Bronchial epithelial cell (primary cell): ENCODE measurements around the gene NRXN3. TPM values are rescaled to one million over a fixed set of nuclear protein-coding genes. Genes with fewer than 3 reads are reported as not detected.

ENCODE experiments used
- DNase-seq: peaks from one replicate; pipeline ENCODE4 v3.0.0-alpha.2; 2010; ENCODE audit warnings: low read depth
- FAIRE-seq: peaks from 2 replicates; lab custom pipeline; 2011; peaks lifted over from hg19 to GRCh38; lab: Jason Lieb, UNC
- H3K27me3 ChIP-seq: 2 replicates; pipeline ENCODE4 v1.5.1; 2011; ENCODE audit warnings: low read length; ENCODE audit not compliant: control insufficient read depth, insufficient read depth
- H3K36me3 ChIP-seq: 2 replicates; pipeline ENCODE4 v1.5.1; 2011; ENCODE audit warnings: low read length; ENCODE audit not compliant: control insufficient read depth, insufficient read depth
- H3K4me3 ChIP-seq: 2 replicates; pipeline ENCODE4 v1.5.1; 2011; ENCODE audit warnings: mild to moderate bottlenecking, low read depth, low read length, control low read depth
- total RNA-seq: library from RNA; depleted of rRNA; stranded (reverse); fragments of >200 nt; gene quantifications from 2 replicates; pipeline ENCODE4 v1.2.1, GENCODE V29; 2014
- TF ChIP-seq, protein P1 (sequence below): IDR thresholded peaks from 2 replicates; pipeline ENCODE4 v1.5.1; 2011; ENCODE audit warnings: mild to moderate bottlenecking, moderate library complexity, low read length, control low read depth, inconsistent platforms; ENCODE audit not compliant: insufficient read depth, severe bottlenecking

NRXN3 gene
- total RNA-seq, 1 donor from 2014 or later: under 0.01 TPM

DNA sequence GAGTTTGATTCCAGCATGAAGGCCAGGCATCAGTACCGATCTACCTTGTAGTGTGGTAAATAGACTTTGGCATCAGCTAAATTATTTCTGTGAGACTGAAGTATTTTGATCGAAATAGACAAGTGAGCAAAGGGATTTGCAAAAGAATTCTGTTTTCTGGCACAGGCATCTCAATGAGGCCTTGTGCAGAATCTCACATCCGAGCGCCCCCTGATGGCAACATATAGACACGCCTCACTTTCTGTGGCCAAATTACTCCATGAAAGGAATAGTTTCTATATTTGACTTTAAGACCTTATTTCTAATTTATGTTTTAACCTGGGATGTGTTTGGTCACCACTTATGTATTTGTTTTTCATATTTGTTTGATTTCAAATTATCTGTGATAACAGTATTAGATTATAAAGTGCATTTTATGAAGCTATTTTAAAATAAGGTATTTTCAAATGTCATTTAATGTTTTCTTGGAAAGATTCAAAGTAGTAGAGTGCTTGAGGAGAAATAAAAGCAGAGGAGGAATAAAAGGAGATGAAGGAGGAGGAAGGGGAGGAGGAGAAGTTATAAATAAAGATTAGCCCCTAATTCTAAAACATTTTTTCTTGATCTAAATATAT, 731.9 kb downstream of the NRXN3 start:
- FAIRE-seq: no peak

DNA sequence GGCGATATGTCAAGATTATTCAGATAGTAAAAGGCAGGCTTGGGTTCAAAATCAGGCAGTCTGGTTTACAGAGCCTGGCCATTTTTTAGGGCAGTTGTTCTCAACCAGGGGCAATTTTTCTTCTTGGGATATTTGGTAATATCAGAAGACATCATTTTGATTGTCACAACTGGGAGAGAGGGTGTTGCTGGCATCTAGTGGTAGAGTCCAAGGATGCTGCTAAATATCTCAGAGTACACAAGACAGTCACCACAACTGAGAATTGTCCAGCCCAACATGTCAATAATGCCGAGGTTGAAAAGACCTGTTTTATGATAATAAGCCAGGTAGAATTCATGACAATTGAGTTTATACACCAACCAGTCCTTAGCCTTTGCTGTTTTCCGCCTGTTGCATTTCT, 733.9 kb downstream of the NRXN3 start:
- TF ChIP-seq, protein P1, sequence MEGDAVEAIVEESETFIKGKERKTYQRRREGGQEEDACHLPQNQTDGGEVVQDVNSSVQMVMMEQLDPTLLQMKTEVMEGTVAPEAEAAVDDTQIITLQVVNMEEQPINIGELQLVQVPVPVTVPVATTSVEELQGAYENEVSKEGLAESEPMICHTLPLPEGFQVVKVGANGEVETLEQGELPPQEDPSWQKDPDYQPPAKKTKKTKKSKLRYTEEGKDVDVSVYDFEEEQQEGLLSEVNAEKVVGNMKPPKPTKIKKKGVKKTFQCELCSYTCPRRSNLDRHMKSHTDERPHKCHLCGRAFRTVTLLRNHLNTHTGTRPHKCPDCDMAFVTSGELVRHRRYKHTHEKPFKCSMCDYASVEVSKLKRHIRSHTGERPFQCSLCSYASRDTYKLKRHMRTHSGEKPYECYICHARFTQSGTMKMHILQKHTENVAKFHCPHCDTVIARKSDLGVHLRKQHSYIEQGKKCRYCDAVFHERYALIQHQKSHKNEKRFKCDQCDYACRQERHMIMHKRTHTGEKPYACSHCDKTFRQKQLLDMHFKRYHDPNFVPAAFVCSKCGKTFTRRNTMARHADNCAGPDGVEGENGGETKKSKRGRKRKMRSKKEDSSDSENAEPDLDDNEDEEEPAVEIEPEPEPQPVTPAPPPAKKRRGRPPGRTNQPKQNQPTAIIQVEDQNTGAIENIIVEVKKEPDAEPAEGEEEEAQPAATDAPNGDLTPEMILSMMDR: no peak
- FAIRE-seq: no peak
- no peaks in the 10 kb centered on the region for H3K36me3 ChIP-seq
- DNase-seq: no peak
- H3K27me3 ChIP-seq: peaks cover 1% of the 10 kb centered on the region
- H3K4me3 ChIP-seq: no peak overlapping the region

More for the DNA sequence above, 731.9 kb downstream of the NRXN3 start:
- peak; percentile 26 for DNase-seq
- Histone ChIP-seq H3K4me3 (no peak overlapping the region), H3K36me3 (no peaks in the 10 kb centered on the region), H3K27me3 (peaks cover 1% of the 10 kb centered on the region)
- TF ChIP-seq, protein P1: peak; percentile 68

DNA sequence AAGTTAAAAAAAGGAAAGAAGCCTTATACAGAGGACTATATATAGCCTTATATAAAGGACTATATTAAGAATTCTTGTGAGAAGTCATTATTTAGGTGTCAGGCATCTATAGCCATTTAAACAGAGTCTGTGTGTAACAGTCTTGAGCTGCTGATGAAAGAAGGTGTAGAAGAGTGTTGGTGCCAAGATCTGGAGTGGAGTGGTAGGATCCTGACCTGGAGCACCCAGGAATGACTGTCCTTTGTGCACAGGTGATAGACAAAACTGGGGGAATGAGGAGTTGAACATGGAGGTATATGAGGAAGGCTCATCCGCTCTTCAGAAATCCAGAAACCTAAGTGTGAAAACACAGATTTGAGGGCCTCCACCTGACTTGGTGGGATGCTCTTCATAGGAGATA, 747.3 kb downstream of the NRXN3 start:
- H3K27me3 ChIP-seq: no peaks in the 10 kb centered on the region
- H3K36me3 ChIP-seq: no peaks in the 10 kb centered on the region
- no peak for DNase-seq
- no peak overlapping the region for H3K4me3 ChIP-seq
- FAIRE-seq: no peak
- TF ChIP-seq, protein P1: no peak

DNA sequence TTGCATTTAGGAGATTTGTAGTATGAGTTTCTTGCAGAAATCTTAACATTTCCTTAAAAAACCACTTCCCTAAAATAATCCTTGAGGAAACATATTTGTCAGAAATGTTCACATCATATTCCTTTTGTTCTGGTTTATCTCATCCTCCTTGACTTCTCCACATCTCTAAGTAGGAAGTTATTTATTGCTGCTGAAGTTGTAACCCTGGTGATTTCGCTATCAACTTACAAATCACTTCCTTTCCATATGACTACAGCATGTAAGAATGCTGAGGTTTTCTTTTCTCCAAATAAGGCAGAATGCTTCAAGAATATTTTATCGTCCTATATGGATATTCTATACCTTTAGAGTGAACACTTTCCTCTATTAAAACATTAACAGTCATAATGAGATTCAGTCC, 751.7 kb downstream of the NRXN3 start:
- Histone ChIP-seq H3K27me3 (no peaks in the 10 kb centered on the region), H3K4me3 (no peak overlapping the region), H3K36me3 (no peaks in the 10 kb centered on the region)
- TF ChIP-seq, protein P1: no peak
- FAIRE-seq: no peak
- DNase-seq: peak; percentile 57

DNA sequence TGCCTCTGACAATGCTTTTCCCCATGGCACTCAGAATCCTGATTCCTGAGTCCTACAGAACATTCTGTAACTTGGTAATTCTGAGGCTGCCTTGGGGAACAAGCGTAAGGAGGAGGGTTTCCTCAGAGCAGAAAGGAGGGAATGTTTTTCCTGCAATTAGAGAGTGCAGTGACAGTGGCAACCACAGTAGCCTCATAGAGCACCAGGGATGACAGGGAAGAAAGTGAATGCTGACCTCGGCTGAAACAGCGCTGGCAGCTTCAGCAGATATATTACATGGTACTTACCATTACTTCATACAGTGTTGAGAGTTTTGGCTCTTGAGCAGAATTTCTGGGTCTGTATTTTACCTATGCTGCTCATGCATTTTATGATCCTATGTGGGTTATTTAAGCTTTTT, 757.1 kb downstream of the NRXN3 start:
- no peak overlapping the region for H3K4me3 ChIP-seq
- H3K27me3 ChIP-seq: peaks cover 3% of the 10 kb centered on the region
- FAIRE-seq: no peak
- TF ChIP-seq, protein P1: no peak
- H3K36me3 ChIP-seq: no peaks in the 10 kb centered on the region
- DNase-seq: no peak

DNA sequence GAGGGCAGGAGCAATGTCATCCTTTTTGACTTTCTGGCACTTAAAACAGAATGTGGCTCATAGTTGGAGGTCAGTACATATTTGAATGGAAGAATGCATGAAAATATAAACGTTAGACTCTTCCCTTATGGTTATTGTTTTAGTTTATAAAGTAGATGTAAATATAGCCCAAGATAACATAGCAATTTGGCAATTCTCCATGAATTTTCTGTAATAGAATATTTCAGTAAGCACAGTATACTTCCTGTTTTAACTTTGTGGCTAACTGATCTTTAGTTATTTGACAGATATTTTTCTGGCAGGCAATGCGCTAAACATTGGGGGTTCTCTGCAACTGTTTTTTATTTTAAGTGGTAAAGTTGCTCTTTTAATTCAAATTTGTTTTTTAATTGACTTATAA, 763.0 kb downstream of the NRXN3 start:
- H3K4me3 ChIP-seq: no peak overlapping the region
- FAIRE-seq: no peak

More for the DNA sequence above, 763.0 kb downstream of the NRXN3 start:
- Histone ChIP-seq H3K36me3 (no peaks in the 10 kb centered on the region), H3K27me3 (peaks cover 3% of the 10 kb centered on the region)
- TF ChIP-seq, protein P1: no peak
- no peak for DNase-seq
